Bronchial epithelial cell (primary cell): ENCODE results near the gene PCDH11Y. TPM values are rescaled to one million over a fixed set of nuclear protein-coding genes. Genes with fewer than 3 reads are reported as not detected.
A peak's percentile ranks its signal among the peaks of the same experiment; 100 is the strongest.
"Not testable (repeated sequence)": the region's sequence is repeated elsewhere in the genome, so short reads cannot be mapped to it uniquely, and the experiment has no call there.

ENCODE experiments used
- DNase-seq: peaks from one replicate; pipeline ENCODE4 v3.0.0-alpha.2; 2010; ENCODE audit warnings: low read depth
- FAIRE-seq: peaks from 2 replicates; lab custom pipeline; 2011; peaks lifted over from hg19 to GRCh38; lab: Jason Lieb, UNC
- H3K27me3 ChIP-seq: 2 replicates; pipeline ENCODE4 v1.5.1; 2011; ENCODE audit warnings: low read length; ENCODE audit not compliant: control insufficient read depth, insufficient read depth
- H3K36me3 ChIP-seq: 2 replicates; pipeline ENCODE4 v1.5.1; 2011; ENCODE audit warnings: low read length; ENCODE audit not compliant: control insufficient read depth, insufficient read depth
- H3K4me3 ChIP-seq: 2 replicates; pipeline ENCODE4 v1.5.1; 2011; ENCODE audit warnings: mild to moderate bottlenecking, low read depth, low read length, control low read depth
- total RNA-seq: library from RNA; depleted of rRNA; stranded (reverse); fragments of >200 nt; gene quantifications from 2 replicates; pipeline ENCODE4 v1.2.1, GENCODE V29; 2014

Gene PCDH11Y
- total RNA-seq: not detected in 2 replicates

GRCh38 chrY:5000057-5000456 is at the start of gene PCDH11Y:
PCDH11Y (plus strand) TSS chrY:5000296; CDS start chrY:5057100, 56,804 bp downstream.
- H3K36me3 ChIP-seq, H3K4me3 ChIP-seq, DNase-seq, H3K27me3 ChIP-seq, FAIRE-seq: not testable (repeated sequence)

DNA sequence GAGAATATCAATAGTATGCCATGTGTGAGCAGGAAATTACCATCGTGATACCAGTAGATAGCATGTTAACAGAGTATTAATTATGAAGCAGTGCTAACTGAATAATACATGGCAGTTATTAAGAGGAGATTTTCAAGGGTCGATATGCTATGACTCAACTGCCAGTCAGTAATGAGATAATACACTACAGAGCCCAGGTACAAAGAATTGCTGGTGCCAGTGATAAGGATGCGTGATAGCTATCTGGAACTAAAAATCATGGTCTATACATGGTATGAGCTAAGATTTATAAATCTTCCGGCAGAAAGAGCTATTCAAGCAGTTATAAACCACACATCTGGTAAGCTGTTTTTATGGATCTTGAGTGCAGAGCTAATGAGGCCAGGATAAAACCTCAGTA is 32.2 kb upstream of the PCDH11Y start:
- H3K36me3 ChIP-seq, FAIRE-seq, H3K27me3 ChIP-seq, H3K4me3 ChIP-seq, DNase-seq: not testable (repeated sequence)

- not testable (repeated sequence) for DNase-seq, H3K36me3 ChIP-seq, FAIRE-seq, H3K27me3 ChIP-seq, H3K4me3 ChIP-seq
These were observed 8.2 kb upstream of the PCDH11Y start for GRCh38 chrY:4991743-4992400.

GRCh38 chrY:4994892-4995291 is 5.2 kb upstream of the PCDH11Y start:
- peak; percentile 0 for DNase-seq
- H3K36me3 ChIP-seq, H3K27me3 ChIP-seq, H3K4me3 ChIP-seq, FAIRE-seq: not testable (repeated sequence)

DNA sequence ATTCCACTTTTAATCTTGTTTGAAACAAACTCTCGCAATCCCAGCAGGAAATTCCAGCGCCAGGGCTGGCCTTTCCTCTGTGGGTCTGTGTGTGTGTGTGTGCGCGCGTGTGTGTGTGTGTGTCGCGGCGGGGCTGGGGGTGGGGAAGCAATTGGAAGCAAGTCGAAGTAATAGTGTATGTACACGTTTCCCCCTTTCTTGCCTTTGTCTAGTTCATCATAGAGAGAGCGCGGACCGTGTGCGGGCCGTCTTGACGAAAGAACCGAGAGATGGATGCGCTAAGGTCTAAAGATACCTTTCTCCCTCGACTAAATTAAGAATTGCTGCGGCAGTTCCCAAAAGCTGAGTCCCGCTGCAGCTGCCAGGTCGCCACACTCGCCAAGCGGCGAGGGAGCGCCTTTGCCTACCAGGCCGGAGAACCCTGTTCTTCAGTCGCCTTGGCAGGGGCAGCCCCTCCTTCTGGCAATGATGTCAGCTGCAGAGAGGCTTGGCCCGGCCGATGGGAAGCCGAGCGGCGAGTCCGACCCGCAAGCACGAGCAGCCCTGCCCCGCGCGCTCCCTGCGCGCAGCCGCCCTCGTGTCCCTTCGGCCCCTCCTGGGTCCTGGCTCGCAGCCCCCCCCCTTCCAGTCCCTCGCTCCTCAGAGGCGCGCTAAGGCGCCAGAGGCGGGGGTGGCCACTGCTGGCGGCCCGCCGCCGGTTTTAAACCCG is 2.5 kb downstream of the PCDH11Y start:
- not testable (repeated sequence) for DNase-seq, H3K4me3 ChIP-seq, H3K36me3 ChIP-seq, H3K27me3 ChIP-seq, FAIRE-seq

DNA sequence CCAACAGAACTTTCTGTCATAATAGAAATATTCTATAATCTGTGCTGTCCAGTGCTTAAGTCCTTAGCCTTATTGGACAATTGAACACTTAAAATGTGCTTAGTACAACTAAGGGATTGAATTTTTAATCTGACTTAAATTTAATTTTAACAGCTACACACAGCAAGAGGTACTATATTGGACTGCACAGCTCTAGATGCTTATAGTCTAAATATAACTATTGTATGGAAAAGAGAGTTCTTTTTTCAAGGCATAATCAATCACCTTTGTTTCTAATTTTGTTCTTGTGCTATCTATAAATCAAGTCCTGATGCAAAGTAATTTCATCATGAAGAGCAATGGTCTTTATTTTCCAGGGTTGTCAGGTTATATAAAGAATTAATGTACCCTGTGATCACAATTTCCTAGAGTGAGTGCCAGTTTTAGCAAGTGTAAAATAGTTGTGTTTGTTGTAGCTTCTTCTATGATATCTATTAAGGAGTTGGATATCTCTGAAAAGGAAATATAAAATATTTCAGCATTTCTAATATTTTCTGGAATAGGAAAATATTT is 39.0 kb downstream of the PCDH11Y start:
- FAIRE-seq: not testable (repeated sequence)

GRCh38 chrY:5083017-5083416 is 82.9 kb downstream of the PCDH11Y start:
- DNase-seq, H3K36me3 ChIP-seq, FAIRE-seq, H3K27me3 ChIP-seq, H3K4me3 ChIP-seq: not testable (repeated sequence)

More for the DNA sequence above, 39.0 kb downstream of the PCDH11Y start:
- H3K4me3 ChIP-seq, H3K27me3 ChIP-seq, DNase-seq, H3K36me3 ChIP-seq: not testable (repeated sequence)

DNA sequence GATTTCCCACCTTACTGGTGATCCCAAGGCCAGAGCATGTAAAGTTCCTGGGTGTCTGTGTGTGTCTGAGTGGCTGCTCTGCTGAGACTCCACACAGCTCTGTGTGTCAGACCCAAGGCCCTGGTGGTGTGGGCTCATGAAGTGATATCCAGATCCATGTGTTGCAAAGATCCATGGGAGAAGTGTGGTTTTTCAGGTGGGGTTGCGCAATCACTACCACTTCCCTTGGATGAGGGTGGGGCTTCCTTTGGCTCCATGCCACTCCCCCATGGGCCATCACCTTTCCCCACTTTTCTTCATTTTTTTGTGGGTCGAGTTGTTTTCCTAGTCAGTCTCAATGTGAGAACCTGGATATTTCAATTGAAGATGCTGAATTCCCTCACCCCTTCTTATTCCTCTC is 182.9 kb downstream of the PCDH11Y start:
- H3K36me3 ChIP-seq, H3K4me3 ChIP-seq, FAIRE-seq, DNase-seq, H3K27me3 ChIP-seq: not testable (repeated sequence)

DNA sequence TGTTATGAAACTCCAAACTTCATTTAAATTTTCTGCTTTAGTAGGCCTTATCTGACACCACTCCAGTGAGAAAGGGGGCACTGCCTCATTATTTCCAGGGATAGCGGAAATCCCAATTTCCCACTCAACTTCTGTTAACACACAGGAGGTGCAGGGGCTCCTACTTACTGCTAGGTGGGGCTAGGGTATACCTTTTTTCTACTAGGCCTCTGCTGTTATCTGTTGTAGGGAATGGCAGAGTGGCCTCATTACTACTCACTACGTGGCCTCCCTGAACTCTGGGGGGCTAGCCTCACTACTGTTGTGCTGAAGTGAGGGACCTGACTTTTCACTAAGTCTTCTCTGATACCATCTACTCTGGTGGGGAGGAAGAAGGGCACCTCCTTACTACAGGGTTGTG is 215.0 kb downstream of the PCDH11Y start:
- FAIRE-seq, DNase-seq, H3K4me3 ChIP-seq, H3K36me3 ChIP-seq, H3K27me3 ChIP-seq: not testable (repeated sequence)

GRCh38 chrY:5324931-5325330 is 324.8 kb downstream of the PCDH11Y start:
- not testable (repeated sequence) for H3K27me3 ChIP-seq, H3K4me3 ChIP-seq, DNase-seq, H3K36me3 ChIP-seq, FAIRE-seq

GRCh38 chrY:5342220-5342619 is 342.1 kb downstream of the PCDH11Y start:
- DNase-seq, H3K36me3 ChIP-seq, H3K27me3 ChIP-seq, FAIRE-seq, H3K4me3 ChIP-seq: not testable (repeated sequence)

DNA sequence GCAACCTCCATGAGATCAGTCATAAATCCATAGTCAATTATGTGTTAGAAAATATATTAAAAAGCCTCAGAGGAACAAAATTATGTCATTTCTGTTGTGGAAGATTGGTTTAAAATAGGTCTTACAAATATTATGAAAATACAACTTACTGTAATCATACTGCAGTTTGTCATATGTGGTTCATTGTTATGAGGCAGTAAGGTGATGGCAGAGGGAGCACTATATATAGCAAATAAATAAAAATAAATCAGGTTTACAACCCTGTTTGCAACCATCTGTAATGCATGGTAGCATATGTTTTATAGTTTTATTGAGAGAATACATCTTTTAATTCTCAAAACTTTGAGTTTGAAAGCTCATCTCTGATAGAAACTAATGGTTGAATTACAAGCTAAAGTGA is 543.6 kb downstream of the PCDH11Y start:
- not testable (repeated sequence) for DNase-seq, H3K36me3 ChIP-seq, FAIRE-seq, H3K27me3 ChIP-seq, H3K4me3 ChIP-seq

GRCh38 chrY:5638589-5638988 is 638.5 kb downstream of the PCDH11Y start:
- H3K4me3 ChIP-seq, H3K27me3 ChIP-seq, FAIRE-seq, DNase-seq, H3K36me3 ChIP-seq: not testable (repeated sequence)

DNA sequence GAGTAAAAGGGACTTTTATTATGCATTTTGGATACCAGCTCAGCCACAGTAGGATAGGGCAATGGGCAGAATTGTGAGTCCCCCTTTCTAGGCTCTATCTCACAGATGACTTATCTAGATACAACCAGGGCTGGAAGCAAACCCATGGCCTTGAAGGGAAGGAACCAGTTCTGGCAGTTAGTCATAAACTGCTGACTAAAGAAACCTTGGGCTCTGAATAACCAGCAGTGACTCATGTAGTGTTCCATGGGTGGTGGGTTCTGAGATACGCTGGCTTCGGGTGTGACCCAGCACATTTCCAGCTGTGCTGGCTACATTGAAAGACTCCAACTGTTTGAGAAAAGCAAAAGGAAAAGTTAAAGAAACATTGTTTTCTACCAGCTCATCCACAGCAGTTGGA is 679.2 kb downstream of the PCDH11Y start:
- peak; percentile 0 for DNase-seq
- not testable (repeated sequence) for FAIRE-seq

More for the DNA sequence above, 679.2 kb downstream of the PCDH11Y start:
- not testable (repeated sequence) for H3K4me3 ChIP-seq, H3K27me3 ChIP-seq, H3K36me3 ChIP-seq
